Measurements from ENCODE around the gene WDR70. TPM values are rescaled to one million over a fixed set of nuclear protein-coding genes. Genes with fewer than 3 reads are reported as not detected.

WDR70 gene
- total and polyA plus RNA-seq, 10 of the 15 experiments (the other 5 are each of a cell fraction or from before 2014, with no cell fraction given) = 10.9 to 33.6 (median 29.1) TPM

GRCh38 chr5:37492778-37493555 lies 113.8 kb downstream of the WDR70 start:
- ChIA-PET CTCF (no interaction called here), SMC1A (ENCODE audit: uncharacterized antibody, unreplicated experiment) (interaction anchor here (1.2 kb wide), 1 partner anchor 80 kb away, joined by 3 read pairs; no protein-coding TSS in a partner anchor), POLR2A (no interaction called here), RAD21 (ENCODE audit: unreplicated experiment) (no interaction called here)
- no peak overlapping the region for H3K4me3 ChIP-seq
- WGBS (ENCODE audit: insufficient coverage, insufficient replicate concordance, low lambda C conversion rate, missing lambda C conversion rate) = 93% methylated on average over 2 of the region's 2 CpGs
- no peak overlapping the region for H2AFZ ChIP-seq (ENCODE audit: control insufficient read depth, low read depth, low read length)
- no peak overlapping the region for H3K4me2 ChIP-seq (ENCODE audit: control insufficient read depth, insufficient read depth)
- ATAC-seq (no peak), DNase-seq (ENCODE audit: low read depth, low spot score) (no peak), FAIRE-seq (peak; percentile 31)
- peaks cover 0 to 2% of the 10 kb centered on the region in 2 experiments; a peak in 2 of 4 replicates for H3K36me3 ChIP-seq (ENCODE audit: control insufficient read depth in 2 of 2, insufficient read depth in 2 of 2, low read length in 1 of 2)
- in situ Hi-C loops (cut with MboI) = no loop called here
- no peak overlapping the region for H3K27ac ChIP-seq (ENCODE audit: control insufficient read depth, insufficient read depth)
- no peaks in the 10 kb centered on the region for H3K79me2 ChIP-seq (ENCODE audit: control insufficient read depth, insufficient read depth, low read length)
- H3K4me1 ChIP-seq (ENCODE audit: control insufficient read depth, insufficient read depth, low read length) = no peaks in the 10 kb centered on the region
- intact Hi-C loops (cut with micrococcal nuclease; ENCODE audit: unreplicated experiment) = no loop called here
- H3K27me3 ChIP-seq (replicated peaks in 1 of 2; ENCODE audit: control insufficient read depth in 2 of 2, insufficient read depth in 2 of 2, low read length in 1 of 2) = no peaks in the 10 kb centered on the region
- BruUV-seq (replicated peaks) = no TSS peak
- no peaks in the 10 kb centered on the region; the same call in 2 of the 3 replicates for H3K9me3 ChIP-seq (replicated peaks; ENCODE audit: control insufficient read depth, insufficient read depth, low read length)
- H4K20me1 ChIP-seq (ENCODE audit: control insufficient read depth, insufficient read depth) = no peaks in the 10 kb centered on the region
- H3K9ac ChIP-seq (ENCODE audit: control insufficient read depth, insufficient read depth, low read length) = no peak overlapping the region
- no peak for TF ChIP-seq CREM (IDR thresholded peaks at IDR 0.05; ENCODE audit: low read depth)
- TF ChIP-seq MTA2 (IDR thresholded peaks at IDR 0.05; ENCODE audit: low read depth) = no peak
- no peak for TF ChIP-seq TCF7 (IDR thresholded peaks at IDR 0.05; ENCODE audit: borderline replicate concordance)
- TF ChIP-seq, protein P1, sequence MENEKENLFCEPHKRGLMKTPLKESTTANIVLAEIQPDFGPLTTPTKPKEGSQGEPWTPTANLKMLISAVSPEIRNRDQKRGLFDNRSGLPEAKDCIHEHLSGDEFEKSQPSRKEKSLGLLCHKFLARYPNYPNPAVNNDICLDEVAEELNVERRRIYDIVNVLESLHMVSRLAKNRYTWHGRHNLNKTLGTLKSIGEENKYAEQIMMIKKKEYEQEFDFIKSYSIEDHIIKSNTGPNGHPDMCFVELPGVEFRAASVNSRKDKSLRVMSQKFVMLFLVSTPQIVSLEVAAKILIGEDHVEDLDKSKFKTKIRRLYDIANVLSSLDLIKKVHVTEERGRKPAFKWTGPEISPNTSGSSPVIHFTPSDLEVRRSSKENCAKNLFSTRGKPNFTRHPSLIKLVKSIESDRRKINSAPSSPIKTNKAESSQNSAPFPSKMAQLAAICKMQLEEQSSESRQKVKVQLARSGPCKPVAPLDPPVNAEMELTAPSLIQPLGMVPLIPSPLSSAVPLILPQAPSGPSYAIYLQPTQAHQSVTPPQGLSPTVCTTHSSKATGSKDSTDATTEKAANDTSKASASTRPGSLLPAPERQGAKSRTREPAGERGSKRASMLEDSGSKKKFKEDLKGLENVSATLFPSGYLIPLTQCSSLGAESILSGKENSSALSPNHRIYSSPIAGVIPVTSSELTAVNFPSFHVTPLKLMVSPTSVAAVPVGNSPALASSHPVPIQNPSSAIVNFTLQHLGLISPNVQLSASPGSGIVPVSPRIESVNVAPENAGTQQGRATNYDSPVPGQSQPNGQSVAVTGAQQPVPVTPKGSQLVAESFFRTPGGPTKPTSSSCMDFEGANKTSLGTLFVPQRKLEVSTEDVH (IDR thresholded peaks at IDR 0.05; ENCODE audit: low read depth, partially characterized antibody) = no peak
- no peak for TF ChIP-seq CBFB (IDR thresholded peaks at IDR 0.05; ENCODE audit: low read depth)
- TF ChIP-seq ZBED1 (IDR thresholded peaks at IDR 0.05; ENCODE audit: borderline replicate concordance) = no peak
- TF ChIP-seq TCF3 (IDR thresholded peaks at IDR 0.05; ENCODE audit: borderline replicate concordance, insufficient read depth, low read depth, low read length) = no peak
- no peak for TF ChIP-seq MYC (IDR thresholded peaks at IDR 0.05; ENCODE audit: insufficient read depth, insufficient read length, insufficient replicate concordance, low read length, severe bottlenecking)
- no peak for TF ChIP-seq CUX1 (IDR thresholded peaks at IDR 0.05; ENCODE audit: insufficient replicate concordance, low read depth, low read length)
- TF ChIP-seq GABPA (IDR thresholded peaks at IDR 0.05; ENCODE audit: low read depth) = no peak
- TF ChIP-seq EP300 (IDR thresholded peaks at IDR 0.05; ENCODE audit: borderline replicate concordance in 1 of 2, control insufficient read depth in 1 of 2, low read depth in 2 of 2, low read length in 2 of 2) = no peak
- TF ChIP-seq TCF12 (IDR thresholded peaks at IDR 0.05; ENCODE audit: low read depth, low read length) = no peak
- TF ChIP-seq EGR1 (IDR thresholded peaks at IDR 0.05; ENCODE audit: borderline replicate concordance in 1 of 2, low read depth in 2 of 2, low read length in 2 of 2) = no peak
- no peak for TF ChIP-seq SMAD1 (IDR thresholded peaks at IDR 0.05; ENCODE audit: low read depth, partially characterized antibody)
- TF ChIP-seq IKZF2 (IDR thresholded peaks at IDR 0.05) = no peak
- no peak for TF ChIP-seq SPI1 (IDR thresholded peaks at IDR 0.05; ENCODE audit: borderline replicate concordance, insufficient read depth, low read depth, low read length)

Data from GM12878 (cell line).